Measurements from ENCODE around the gene PA2G4.
"Not testable (repeated sequence)": the region's sequence is repeated elsewhere in the genome, so short reads cannot be mapped to it uniquely, and the experiment has no call there.

Gene PA2G4

GRCh38 chr12:56104109-56104814, at the start of gene PA2G4:
PA2G4 (plus strand) TSS chr12:56104559; CDS start chr12:56104738, 179 bp downstream.
- no peaks in the 10 kb centered on the region for H3K27me3 ChIP-seq
- peaks cover 34% of the 10 kb centered on the region for H3K36me3 ChIP-seq
- H3K4me1 ChIP-seq, result peaks cover 32% of the 10 kb centered on the region
- peak within 1 kb of the TSS; percentile 92 for H3K4me3 ChIP-seq
- H3K9me3 ChIP-seq, result no peaks in the 10 kb centered on the region
- TF ChIP-seq Cebpa-rat (IDR thresholded peaks at IDR 0.05), result no peak
- peak within 1 kb of the TSS; percentile 95 for H3K4me2 ChIP-seq
- H3K27ac ChIP-seq, result peak within 1 kb of the TSS; percentile 97
- H4K20me1 ChIP-seq, result peaks cover 32% of the 10 kb centered on the region
- peak within 1 kb of the TSS; percentile 98 for H3K9ac ChIP-seq

- H3K4me2 ChIP-seq, H3K9me3 ChIP-seq, H3K27me3 ChIP-seq, H3K4me1 ChIP-seq, H4K20me1 ChIP-seq, H3K27ac ChIP-seq, H3K9ac ChIP-seq, H3K36me3 ChIP-seq, H3K4me3 ChIP-seq: not testable (repeated sequence)
Observed at GRCh38 chr12:56059964-56060363, 44.4 kb upstream of the PA2G4 start.

- H3K9me3 ChIP-seq, result no peaks in the 10 kb centered on the region
- no peak for TF ChIP-seq Cebpa-rat (IDR thresholded peaks at IDR 0.05)
- H3K4me2 ChIP-seq, result no peak overlapping the region
- no peaks in the 10 kb centered on the region for H3K36me3 ChIP-seq
- H3K9ac ChIP-seq, result no peak overlapping the region
- H3K4me3 ChIP-seq, result no peak overlapping the region
- no peak overlapping the region for H3K27ac ChIP-seq
- H3K4me1 ChIP-seq, result no peaks in the 10 kb centered on the region
- H4K20me1 ChIP-seq, result no peaks in the 10 kb centered on the region
- H3K27me3 ChIP-seq, result no peaks in the 10 kb centered on the region
Observed at GRCh38 chr12:56061982-56062381, 42.4 kb upstream of the PA2G4 start.

DNA sequence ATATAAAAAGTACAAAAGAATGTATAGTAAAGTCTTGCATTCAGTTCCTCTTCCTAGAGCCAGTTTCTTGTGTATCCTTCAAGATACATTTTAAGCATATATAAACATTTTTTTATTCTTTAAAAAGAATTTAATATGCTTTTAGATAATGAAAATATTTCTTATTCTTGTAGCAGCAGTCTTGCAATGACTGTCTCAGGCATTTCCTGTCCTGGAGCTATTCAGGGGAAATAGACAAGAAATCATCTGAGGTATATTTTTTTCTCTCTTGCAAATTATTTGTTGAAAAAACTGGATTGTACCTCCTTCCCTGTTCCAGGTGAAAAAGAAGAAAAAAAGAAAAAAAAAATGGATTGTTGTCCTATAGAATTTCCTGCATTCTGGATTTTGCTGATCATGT, 41.4 kb upstream of the PA2G4 start:
- H3K4me2 ChIP-seq, result no peak overlapping the region
- H3K27ac ChIP-seq, result no peak overlapping the region
- no peak for TF ChIP-seq Cebpa-rat (IDR thresholded peaks at IDR 0.05)

GRCh38 chr12:56071648-56072047, 32.7 kb upstream of the PA2G4 start:
- no peaks in the 10 kb centered on the region for H3K9me3 ChIP-seq
- no peak overlapping the region for H3K4me3 ChIP-seq
- no peaks in the 10 kb centered on the region for H3K36me3 ChIP-seq
- H3K4me2 ChIP-seq, result no peak overlapping the region
- TF ChIP-seq Cebpa-rat (IDR thresholded peaks at IDR 0.05), result no peak
- H3K27ac ChIP-seq, result no peak overlapping the region
- no peak overlapping the region for H3K9ac ChIP-seq
- no peaks in the 10 kb centered on the region for H3K27me3 ChIP-seq
- no peaks in the 10 kb centered on the region for H4K20me1 ChIP-seq
- no peaks in the 10 kb centered on the region for H3K4me1 ChIP-seq

More for the DNA sequence above, 41.4 kb upstream of the PA2G4 start:
- Histone ChIP-seq H3K9me3 (no peaks in the 10 kb centered on the region), H3K4me3 (no peak overlapping the region), H3K36me3 (no peaks in the 10 kb centered on the region), H4K20me1 (no peaks in the 10 kb centered on the region), H3K27me3 (no peaks in the 10 kb centered on the region), H3K9ac (no peak overlapping the region), H3K4me1 (no peaks in the 10 kb centered on the region)

- TF ChIP-seq Cebpa-rat (IDR thresholded peaks at IDR 0.05), result no peak
- Histone ChIP-seq H3K36me3 (no peaks in the 10 kb centered on the region), H3K4me3 (no peak overlapping the region)
Observed at GRCh38 chr12:56074396-56074795, 30.0 kb upstream of the PA2G4 start.

GRCh38 chr12:56077966-56078365, 26.4 kb upstream of the PA2G4 start:
- H3K4me1 ChIP-seq, result peaks cover 28% of the 10 kb centered on the region
- H3K27ac ChIP-seq, H3K9ac ChIP-seq, H3K4me2 ChIP-seq, H3K9me3 ChIP-seq, H4K20me1 ChIP-seq, H3K4me3 ChIP-seq, H3K36me3 ChIP-seq: not testable (repeated sequence)
- peaks cover 42% of the 10 kb centered on the region for H3K27me3 ChIP-seq

More at GRCh38 chr12:56074396-56074795, 30.0 kb upstream of the PA2G4 start:
- Histone ChIP-seq H4K20me1 (no peaks in the 10 kb centered on the region), H3K27ac (no peak overlapping the region), H3K27me3 (peaks cover 15% of the 10 kb centered on the region), H3K4me1 (peaks cover 6% of the 10 kb centered on the region), H3K9ac (no peak overlapping the region), H3K4me2 (no peak overlapping the region), H3K9me3 (no peaks in the 10 kb centered on the region)

- no peak for TF ChIP-seq Cebpa-rat (IDR thresholded peaks at IDR 0.05)
- no peak overlapping the region for H3K4me3 ChIP-seq
- no peaks in the 10 kb centered on the region for H4K20me1 ChIP-seq
- H3K9me3 ChIP-seq, result no peaks in the 10 kb centered on the region
- no peak overlapping the region; the same call in 1 of the 2 replicates for H3K4me2 ChIP-seq
- H3K27ac ChIP-seq, result no peak overlapping the region
- H3K36me3 ChIP-seq, result no peaks in the 10 kb centered on the region
- peaks cover 28% of the 10 kb centered on the region for H3K4me1 ChIP-seq
- no peak overlapping the region for H3K9ac ChIP-seq
- H3K27me3 ChIP-seq, result peaks cover 42% of the 10 kb centered on the region
Observed at GRCh38 chr12:56078427-56078826, 25.9 kb upstream of the PA2G4 start.

DNA sequence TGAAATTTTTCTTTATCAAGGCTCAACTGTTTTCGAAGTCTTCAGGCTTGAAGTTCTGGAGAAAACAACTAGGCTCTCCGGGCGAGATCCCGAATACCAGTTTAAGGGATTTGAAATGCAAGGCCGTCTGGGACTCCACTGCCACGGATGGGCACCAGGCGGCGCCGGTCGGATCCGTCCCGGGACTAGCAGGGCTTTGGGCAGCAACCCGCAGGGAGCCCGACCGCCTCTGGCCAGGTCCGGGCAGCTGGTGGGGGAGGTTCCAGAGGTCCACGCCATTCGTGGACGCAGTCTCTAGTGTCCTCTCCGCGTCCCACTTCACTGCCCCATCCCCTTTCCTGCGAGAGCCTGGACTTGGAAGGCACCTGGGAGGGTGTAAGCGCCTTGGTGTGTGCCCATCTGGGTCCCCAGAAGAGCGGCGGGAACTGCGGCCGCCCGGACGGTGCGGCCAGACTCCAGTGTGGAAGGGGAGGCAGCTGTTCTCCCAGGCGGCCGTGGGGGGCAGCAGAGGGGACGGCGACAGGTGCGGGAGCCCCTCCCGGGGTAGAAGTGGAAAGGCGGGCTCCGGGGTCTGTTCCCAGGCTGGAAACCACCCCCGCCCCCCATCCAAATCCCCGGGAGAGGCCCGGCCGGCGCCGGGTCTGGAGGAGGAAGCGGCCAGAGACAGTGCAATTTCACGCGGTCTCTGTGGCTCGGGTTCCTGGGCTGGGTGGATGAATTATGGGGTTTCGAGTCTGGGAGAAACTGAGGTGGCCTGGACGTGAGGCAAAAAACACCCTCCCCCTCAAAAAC, 25.2 kb upstream of the PA2G4 start:
- peaks cover 28% of the 10 kb centered on the region for H3K4me1 ChIP-seq
- H3K4me3 ChIP-seq, result peak overlapping the region; percentile 66
- peak overlapping the region; percentile 21; the same call in 1 of the 2 replicates for H3K9ac ChIP-seq
- H3K9me3 ChIP-seq, result no peaks in the 10 kb centered on the region
- H3K27ac ChIP-seq, result no peak overlapping the region
- no peaks in the 10 kb centered on the region for H4K20me1 ChIP-seq
- H3K36me3 ChIP-seq, result no peaks in the 10 kb centered on the region
- H3K4me2 ChIP-seq, result peak overlapping the region; percentile 91
- no peak for TF ChIP-seq Cebpa-rat (IDR thresholded peaks at IDR 0.05)
- H3K27me3 ChIP-seq, result peaks cover 42% of the 10 kb centered on the region

All from BLaER1 (cell line).